Loucy (cell line): ENCODE results near the gene PXN.

Experiments used
- CTCF ChIP-seq: fragments of 200-600 bp; sonication (generic); conservative IDR thresholded peaks from 2 replicates; pipeline ENCODE4 v1.5.1; 2014; ENCODE audit warnings: mild to moderate bottlenecking, antibody characterized with exemption, low read length
- EZH2phosphoT487 ChIP-seq: fragments of 200-600 bp; IDR thresholded peaks from 2 replicates; pipeline ENCODE4 v1.6.1; 2018; ENCODE audit warnings: antibody characterized with exemption, mild to moderate bottlenecking, moderate library complexity, borderline replicate concordance

DNA sequence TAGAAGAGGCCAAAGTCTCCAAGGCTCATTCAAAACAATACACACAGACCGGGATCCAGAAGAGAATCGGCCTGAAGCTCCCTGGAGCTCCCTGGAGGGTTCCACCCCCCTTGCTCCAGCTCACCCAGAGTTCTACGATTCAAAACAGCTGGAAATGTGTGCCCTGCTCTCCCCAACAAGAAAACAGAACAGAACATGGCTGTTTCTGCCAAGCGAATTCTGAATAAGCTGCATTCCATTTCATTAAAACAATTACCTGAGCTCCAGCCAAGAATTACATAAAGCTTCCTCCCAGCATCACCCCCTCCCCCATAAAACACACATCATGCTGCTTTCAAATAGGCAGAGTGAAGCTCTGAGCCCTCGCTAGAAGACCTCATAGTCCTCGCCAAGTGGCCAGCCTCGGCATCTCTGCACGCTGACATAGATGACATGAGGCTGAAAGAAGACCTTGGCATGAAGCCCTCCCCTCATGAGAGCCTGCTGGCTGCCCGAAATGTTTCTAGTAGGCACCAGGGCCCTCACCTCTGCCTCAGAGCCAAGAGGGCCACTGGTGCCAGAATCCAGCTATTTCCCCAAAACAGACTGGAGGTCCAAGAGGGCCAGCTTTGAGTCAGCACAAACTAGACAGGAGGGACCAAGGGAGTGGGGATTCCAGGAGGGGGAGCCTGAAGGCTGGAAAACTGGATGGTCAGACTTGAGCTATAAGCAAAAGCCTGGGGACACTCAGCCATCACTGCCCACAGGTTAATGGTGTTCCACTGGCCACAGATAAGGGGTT lies 8.3 kb downstream of the PXN start:
- TF ChIP-seq CTCF (no peak), EZH2phosphoT487 (no peak)
